ENCODE measurements around the gene MEIS2.

Gene MEIS2

DNA sequence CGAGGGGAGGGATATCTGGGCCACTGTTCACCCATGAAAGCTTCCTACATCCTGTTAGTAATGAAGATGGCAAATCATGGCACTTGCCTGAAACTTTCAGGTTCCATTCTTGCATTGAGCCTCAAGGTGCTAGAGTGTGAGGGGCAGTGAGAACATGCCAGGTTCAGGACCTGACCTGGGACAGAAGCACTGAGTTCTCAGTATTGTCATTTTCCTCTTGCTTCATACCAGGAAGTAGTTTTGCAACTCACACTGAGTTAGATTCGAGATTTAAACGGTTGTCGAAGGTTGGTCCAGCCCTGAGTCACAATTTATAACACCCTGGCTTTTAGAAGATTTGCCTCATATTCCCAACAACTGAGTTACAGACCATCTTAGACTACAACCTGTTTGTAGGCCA lies 11.8 kb upstream of the MEIS2 start:
- DNase-seq: peak; percentile 72

DNA sequence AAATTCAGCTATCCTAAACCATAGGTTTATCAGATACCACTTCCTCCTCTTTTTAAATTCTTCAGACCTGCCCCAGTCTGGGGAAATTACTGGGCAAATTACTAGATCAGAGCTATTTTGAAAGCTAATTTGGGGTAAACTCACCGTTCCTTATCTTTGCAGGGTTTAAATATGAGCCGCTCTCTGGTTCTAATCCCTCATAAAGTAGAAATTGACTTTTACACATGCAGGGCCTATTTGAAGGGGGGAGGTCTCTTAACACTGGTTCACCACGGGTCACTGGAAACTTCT lies 11.0 kb upstream of the MEIS2 start:
- peak; percentile 61 for DNase-seq

- DNase-seq: peak; percentile 98
These were observed 9.7 kb upstream of the MEIS2 start for GRCh38 chr15:37109872-37110572.

DNA sequence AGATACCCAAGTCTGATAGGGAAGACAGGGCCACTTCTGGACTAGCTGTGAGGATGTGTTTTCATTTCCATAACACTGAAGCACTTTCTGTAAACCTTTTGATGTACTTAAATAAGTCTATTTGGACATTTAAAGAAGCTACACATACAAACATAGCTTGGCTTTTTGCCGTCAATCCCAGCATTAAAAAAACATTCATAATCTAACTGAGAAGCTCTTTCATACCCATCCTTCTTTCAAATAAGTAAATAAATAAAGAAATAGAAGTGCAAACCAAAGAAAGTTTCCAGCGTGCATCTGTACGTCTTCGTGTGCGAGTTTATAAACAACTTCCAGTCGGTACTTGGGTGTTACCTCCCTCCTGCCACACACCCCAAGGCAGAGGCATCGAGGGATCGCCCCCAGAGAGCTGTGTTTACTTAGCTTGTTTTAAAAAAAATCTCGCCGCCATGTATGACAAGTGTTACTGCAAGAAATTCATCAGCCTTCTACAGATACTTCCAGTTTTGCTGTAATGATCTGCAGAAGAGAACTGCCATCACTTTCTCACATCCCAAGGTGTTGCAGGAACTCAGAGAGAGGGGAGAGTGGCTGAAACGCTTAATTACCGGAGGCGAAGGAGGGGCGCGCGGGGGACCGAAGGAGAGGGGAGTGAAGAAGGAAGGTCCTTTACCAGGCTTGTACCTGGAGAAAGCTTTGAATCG lies 9.0 kb upstream of the MEIS2 start:
- DNase-seq: peak; percentile 58

DNA sequence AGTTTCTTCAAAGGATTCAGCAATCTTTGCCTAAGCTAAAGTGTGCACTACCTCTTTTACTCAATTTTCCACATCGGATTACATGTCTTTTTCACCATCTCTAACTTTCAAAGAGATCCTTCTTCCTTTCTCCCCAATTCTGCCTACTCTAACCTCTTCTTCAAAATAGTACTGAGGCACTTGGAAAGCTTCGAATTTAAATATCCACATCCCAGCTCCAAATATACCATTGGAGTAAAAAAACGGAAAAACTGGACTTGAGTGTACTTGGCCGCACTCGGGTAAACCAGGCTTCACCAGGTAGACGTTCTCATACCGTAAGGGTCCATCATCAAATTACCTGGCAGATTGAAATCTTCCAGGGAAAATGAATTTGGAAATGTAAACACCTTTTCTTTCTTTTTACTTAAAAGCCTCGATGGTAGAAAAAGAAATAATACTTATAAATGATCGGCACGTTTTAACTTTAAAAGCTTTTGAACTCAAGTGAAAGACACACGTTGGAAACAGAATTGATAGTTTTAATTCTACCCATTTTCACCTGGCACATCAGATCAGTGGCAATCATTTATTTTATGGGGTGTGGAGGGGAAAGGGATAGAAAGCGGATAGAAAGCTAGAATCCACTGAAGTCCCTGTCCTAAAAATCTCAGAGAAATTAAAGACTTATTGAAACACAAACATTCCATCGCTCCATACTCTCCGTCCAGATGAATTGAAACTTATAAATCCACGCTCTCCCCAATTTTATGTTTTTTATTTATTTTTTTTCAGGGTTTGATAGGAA lies 8.2 kb upstream of the MEIS2 start:
- DNase-seq: peak; percentile 77

DNA sequence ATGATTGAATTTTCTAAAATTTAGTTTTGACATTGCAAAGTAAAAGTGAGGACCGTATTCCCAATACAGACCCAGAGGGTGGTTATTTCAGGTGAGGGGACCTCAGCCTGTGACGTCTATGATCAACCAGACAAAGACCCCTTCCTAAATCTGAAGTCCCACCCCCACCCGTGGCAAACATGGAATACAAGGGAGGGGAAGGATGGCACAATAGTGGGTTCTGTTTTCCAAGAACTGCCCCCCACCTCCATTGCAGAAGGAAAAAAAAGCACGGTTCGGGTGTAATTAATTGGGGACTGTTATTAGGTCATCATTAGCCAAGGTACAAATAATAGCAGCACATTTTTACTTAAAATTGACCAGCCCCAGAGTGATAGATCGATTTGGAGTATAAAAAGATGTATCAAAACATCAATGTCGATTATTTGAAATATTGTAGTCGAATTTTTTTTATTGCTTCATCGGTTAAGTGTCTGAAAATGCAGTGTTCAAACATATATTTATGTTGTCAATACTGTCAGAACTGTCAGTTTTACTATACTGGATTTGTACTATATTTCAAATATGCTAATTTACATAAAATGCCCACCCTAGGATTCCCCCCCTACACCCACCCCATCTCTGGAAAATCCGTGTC lies 7.5 kb upstream of the MEIS2 start:
- DNase-seq: peak; percentile 66

GRCh38 chr15:37107071-37107743 lies 6.9 kb upstream of the MEIS2 start:
- peak; percentile 86 for DNase-seq

DNA sequence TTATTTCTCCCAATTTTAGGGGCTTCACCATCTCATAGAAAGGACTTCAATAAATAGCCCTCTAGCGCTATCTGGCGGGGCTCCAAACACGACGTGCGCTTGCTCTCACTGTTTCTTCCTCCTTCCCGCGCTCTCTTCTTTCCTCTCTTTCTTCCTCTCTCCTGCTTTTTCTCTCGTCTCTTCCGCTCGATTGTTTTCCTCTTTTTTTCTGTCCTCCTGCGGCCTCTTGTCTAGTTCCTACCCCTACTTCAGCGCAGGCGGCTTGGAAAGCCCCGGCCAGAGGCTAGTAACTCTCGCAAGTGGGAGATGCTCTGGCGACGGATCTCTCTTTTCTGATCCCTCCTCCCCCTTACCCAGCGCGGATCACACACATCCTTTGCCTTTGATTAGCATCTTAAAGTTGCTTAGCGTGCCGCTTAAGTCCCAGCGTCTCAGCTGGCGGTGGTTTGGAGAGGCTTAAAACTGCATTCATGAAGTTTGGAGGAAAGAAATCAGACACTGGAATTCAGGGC lies 6.2 kb upstream of the MEIS2 start:
- peak; percentile 91 for DNase-seq

- DNase-seq: peak; percentile 73
These were observed 5.5 kb upstream of the MEIS2 start for GRCh38 chr15:37105889-37106288.

GRCh38 chr15:37105029-37105428 lies 4.7 kb upstream of the MEIS2 start:
- DNase-seq: peak; percentile 50

DNA sequence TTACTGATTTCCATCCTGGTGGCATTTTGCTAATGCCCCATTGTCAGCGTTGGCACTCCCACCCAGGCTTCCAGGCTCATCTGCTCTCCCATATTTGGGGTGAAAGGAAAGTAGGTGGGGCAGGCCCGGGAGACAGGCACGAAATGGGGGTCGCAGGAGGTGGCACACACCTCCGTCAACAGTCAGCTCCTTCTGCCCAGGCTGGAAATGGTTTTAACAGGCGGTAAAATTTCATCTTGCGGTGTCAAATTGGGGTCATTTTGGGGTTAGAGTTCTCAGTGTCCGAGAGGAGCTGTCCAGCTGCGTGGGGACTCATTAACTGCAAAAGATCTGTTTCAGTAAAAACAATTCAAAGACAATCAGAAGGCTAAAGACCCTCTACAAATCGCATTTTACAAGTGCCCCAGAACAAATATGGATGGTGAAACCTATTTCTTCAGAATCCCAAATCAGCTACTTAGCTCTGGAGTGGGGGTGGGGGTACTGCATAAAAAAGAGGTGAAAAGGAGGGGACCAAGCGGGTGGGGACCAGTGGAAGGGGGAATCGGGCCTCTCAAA lies 4.2 kb upstream of the MEIS2 start:
- peak; percentile 90 for DNase-seq

GRCh38 chr15:37103475-37104423 lies 3.4 kb upstream of the MEIS2 start:
- peak; percentile 65 for DNase-seq

GRCh38 chr15:37103163-37103435 lies 2.8 kb upstream of the MEIS2 start:
- no peak for DNase-seq

DNA sequence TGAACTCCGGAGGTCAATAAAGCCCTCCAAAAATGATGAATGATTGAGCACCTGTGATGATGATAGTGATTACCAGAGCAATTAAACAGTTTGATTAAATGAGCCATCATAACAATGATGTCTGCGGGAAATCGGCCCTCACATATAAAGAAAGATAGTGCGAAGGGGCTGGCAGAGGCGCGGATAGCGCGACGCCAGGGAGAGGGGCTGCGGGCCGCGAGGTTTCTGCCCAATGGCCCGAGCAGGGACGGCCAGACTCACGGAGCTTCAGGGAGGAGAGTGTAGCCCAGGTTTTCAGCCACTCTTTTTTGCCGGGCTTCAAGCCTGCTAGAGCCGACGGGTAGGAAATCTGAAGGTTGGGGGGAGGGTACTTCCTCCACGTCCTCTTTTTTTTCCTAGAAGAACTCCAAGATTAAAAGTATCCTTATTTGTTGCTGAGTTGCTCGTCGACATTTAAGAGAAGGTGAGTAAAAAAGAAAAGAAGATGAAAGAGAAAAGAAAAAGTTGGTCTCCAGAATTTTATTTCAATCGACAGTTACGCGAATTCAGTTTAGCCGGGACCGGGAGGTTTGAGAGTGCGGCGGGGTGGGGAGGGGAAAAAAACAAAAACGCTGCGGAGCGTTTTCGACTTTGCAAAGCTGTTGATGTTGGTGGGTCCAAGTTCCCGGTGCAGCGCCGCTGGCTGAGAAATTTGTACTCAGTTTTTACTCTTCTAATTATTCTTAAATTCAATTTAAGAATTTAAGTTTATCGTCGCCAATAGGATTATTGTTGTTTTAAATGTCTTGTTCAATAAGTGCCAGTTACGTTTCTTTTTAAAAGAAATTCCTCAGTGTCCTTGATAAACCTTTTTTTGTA lies 2.2 kb upstream of the MEIS2 start:
- DNase-seq: peak; percentile 97

DNA sequence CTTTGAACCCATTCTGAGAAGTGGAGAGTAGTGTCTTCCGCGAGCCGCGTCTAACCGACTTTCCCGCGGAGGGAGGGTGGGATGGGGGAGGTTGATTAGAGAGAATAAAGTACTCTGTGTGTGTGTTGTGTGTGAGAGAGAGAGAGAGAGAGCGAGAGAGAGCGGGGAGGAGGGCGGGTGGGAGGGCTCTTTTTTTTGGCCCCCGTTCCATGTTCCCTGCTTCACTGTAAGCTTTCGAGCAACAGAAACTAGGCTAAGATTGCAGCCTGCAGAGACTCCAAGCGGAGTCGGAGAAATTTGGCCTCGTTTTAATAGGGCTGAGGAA lies 1.6 kb upstream of the MEIS2 start:
- DNase-seq: no peak

- DNase-seq: no peak
These were observed 542 bp upstream of the MEIS2 start for GRCh38 chr15:37100966-37101215.

- DNase-seq: peak; percentile 84
These were observed 835 bp downstream of the MEIS2 start for GRCh38 chr15:37099319-37100108.

- peak; percentile 76 for DNase-seq
These were observed 1.7 kb downstream of the MEIS2 start for GRCh38 chr15:37098468-37099318.
